GM19328 (cell line): ENCODE results near the gene RBPJL.
"Not testable (repeated sequence)": the region's sequence is repeated elsewhere in the genome, so short reads cannot be mapped to it uniquely, and the experiment has no call there.

Experiments used
- ATAC-seq: cut with Tn5 transposase; IDR thresholded peaks from one replicate; pipeline ENCODE4 v1.9.1; 2021; ENCODE audit warnings: mild to moderate bottlenecking, moderate library complexity; ENCODE audit not compliant: unreplicated experiment

The RBPJL gene

GRCh38 chr20:45341579-45341938 lies 34.9 kb downstream of the RBPJL start:
- no peak for ATAC-seq

- no peak for ATAC-seq
Observed at GRCh38 chr20:45341939-45342854, 35.6 kb downstream of the RBPJL start.

GRCh38 chr20:45342855-45343531 lies 36.4 kb downstream of the RBPJL start:
- no peak for ATAC-seq

GRCh38 chr20:45343532-45344167 lies 37.0 kb downstream of the RBPJL start:
- no peak for ATAC-seq

- ATAC-seq = no peak
Observed at GRCh38 chr20:45344168-45344860, 37.7 kb downstream of the RBPJL start.

- no peak for ATAC-seq
Observed at GRCh38 chr20:45345104-45345936, 38.7 kb downstream of the RBPJL start.

- ATAC-seq = no peak
Observed at GRCh38 chr20:45346291-45346718, 39.7 kb downstream of the RBPJL start.

GRCh38 chr20:45346851-45347250 lies 40.2 kb downstream of the RBPJL start:
- no peak for ATAC-seq

- ATAC-seq = no peak
Observed at GRCh38 chr20:45347297-45347935, 40.8 kb downstream of the RBPJL start.

- no peak for ATAC-seq
Observed at GRCh38 chr20:45347936-45348778, 41.5 kb downstream of the RBPJL start, which contains the start of gene SDC4. Gene SDC4, minus strand, starts transcription at chr20:45348424. Its CDS starts 40 bp downstream, at chr20:45348384.

GRCh38 chr20:45350217-45350616 lies 43.6 kb downstream of the RBPJL start:
- ATAC-seq = no peak

GRCh38 chr20:45350795-45351194 lies 44.2 kb downstream of the RBPJL start:
- not testable (repeated sequence) for ATAC-seq

GRCh38 chr20:45352729-45353128 lies 46.1 kb downstream of the RBPJL start:
- ATAC-seq = no peak

GRCh38 chr20:45353746-45354145 lies 47.1 kb downstream of the RBPJL start:
- no peak for ATAC-seq

- no peak for ATAC-seq
Observed at GRCh38 chr20:45354423-45355208, 48.0 kb downstream of the RBPJL start.

GRCh38 chr20:45355209-45356084 lies 48.8 kb downstream of the RBPJL start:
- no peak for ATAC-seq
